Activated naive CD4-positive, alpha-beta T cell treated with anti-CD3 and anti-CD28 coated beads for 36 hours (primary cell): Measurements from ENCODE around the gene IRF5. TPM values are rescaled to one million over a fixed set of nuclear protein-coding genes. Genes with fewer than 3 reads are reported as not detected.
"Not testable (repeated sequence)": the region's sequence is repeated elsewhere in the genome, so short reads cannot be mapped to it uniquely, and the experiment has no call there.

Experiments
- CTCF ChIA-PET: fragments of 350-600 bp; sonication (Branson Sonifier 250); formaldehyde crosslinking; loops from one replicate; lab custom pipeline; 2021; ENCODE audit warnings: antibody characterized with exemption; lab: Charles Lee
- DNase-seq: peaks from one replicate; pipeline ENCODE4 v3.0.0-alpha.2; 2020
- H3K27ac Mint-ChIP-seq: one replicate; pipeline ENCODE4 v1.8.0; 2021; ENCODE audit warnings: mild to moderate bottlenecking, mixed read lengths
- H3K27me3 Mint-ChIP-seq: one replicate; pipeline ENCODE4 v1.8.0; 2021; ENCODE audit warnings: low read depth, mixed read lengths
- H3K36me3 Mint-ChIP-seq: one replicate; pipeline ENCODE4 v1.8.0; 2021; ENCODE audit warnings: low read depth, mixed read lengths
- H3K4me1 Mint-ChIP-seq: one replicate; pipeline ENCODE4 v1.8.0; 2021; ENCODE audit warnings: low read depth, mixed read lengths
- H3K4me3 Mint-ChIP-seq: one replicate; pipeline ENCODE4 v1.8.0; 2021; ENCODE audit warnings: mild to moderate bottlenecking, moderate library complexity, mixed read lengths
- H3K9me3 Mint-ChIP-seq: one replicate; pipeline ENCODE4 v1.8.0; 2021; ENCODE audit warnings: mixed read lengths
- intact Hi-C: fragments of 100-400 bp; cut with micrococcal nuclease; formaldehyde crosslinking; loops from one replicate; pipeline ENCODE4 v1.15.1; 2023
- total RNA-seq, 2 experiments: library from RNA; stranded (reverse); gene quantifications; one replicate each; pipeline ENCODE4 v1.2.3, GENCODE V29; 2021

The IRF5 gene
- total RNA-seq, 2 experiments from 2014 or later, result 1.4 to 1.9 TPM

- CTCF ChIA-PET, result interaction anchor here (0.6 to 1.5 kb wide), 3 partner anchors 9 to 550 kb away, joined by 3 to 10 read pairs (median 3); no protein-coding TSS in a partner anchor
- peak overlapping the region; percentile 54 for H3K4me3 Mint-ChIP-seq
- H3K27ac Mint-ChIP-seq, result no peak overlapping the region
- intact Hi-C loops, result loop anchor here (1.0 kb wide), 2 partner anchors 23 to 69 kb away; no protein-coding TSS in a partner anchor
- H3K4me1 Mint-ChIP-seq, result peaks cover 34% of the 10 kb centered on the region
- no peaks in the 10 kb centered on the region for H3K9me3 Mint-ChIP-seq
- peak; percentile 55 for DNase-seq
- peaks cover 27% of the 10 kb centered on the region for H3K27me3 Mint-ChIP-seq
- H3K36me3 Mint-ChIP-seq, result no peaks in the 10 kb centered on the region
These were observed 1.5 kb downstream of the IRF5 start for GRCh38 chr7:128939075-128939860.

- Mint-ChIP-seq H3K27me3 (peaks cover 27% of the 10 kb centered on the region), H3K27ac (no peak overlapping the region)
- intact Hi-C loops, result loop anchor here (1.0 kb wide), 2 partner anchors 22 to 68 kb away; no protein-coding TSS in a partner anchor
These were observed 2.2 kb downstream of the IRF5 start for GRCh38 chr7:128939861-128940410.

GRCh38 chr7:128940494-128941322 is 3.0 kb downstream of the IRF5 start:
- intact Hi-C loops, result no loop called here
- Mint-ChIP-seq H3K27ac (no peak overlapping the region), H3K4me3 (no peak overlapping the region), H3K4me1 (peaks cover 32% of the 10 kb centered on the region), H3K36me3 (no peaks in the 10 kb centered on the region), H3K27me3 (peaks cover 27% of the 10 kb centered on the region), H3K9me3 (no peaks in the 10 kb centered on the region)
- CTCF ChIA-PET, result interaction anchor here (0.6 to 1.7 kb wide), 4 partner anchors 23 to 270 kb away, joined by 3 to 5 read pairs (median 3); no protein-coding TSS in a partner anchor
- DNase-seq, result no peak

More at GRCh38 chr7:128939861-128940410, 2.2 kb downstream of the IRF5 start:
- Mint-ChIP-seq H3K36me3 (no peaks in the 10 kb centered on the region), H3K4me1 (peaks cover 32% of the 10 kb centered on the region), H3K4me3 (no peak overlapping the region), H3K9me3 (no peaks in the 10 kb centered on the region)
- DNase-seq, result no peak
- CTCF ChIA-PET, result interaction anchor here (0.6 to 1.5 kb wide), 3 partner anchors 8 to 271 kb away, joined by 3 to 10 read pairs (median 3); no protein-coding TSS in a partner anchor

- DNase-seq, result no peak
- H3K4me3 Mint-ChIP-seq, result no peak overlapping the region
- no peaks in the 10 kb centered on the region for H3K36me3 Mint-ChIP-seq
- CTCF ChIA-PET, result interaction anchor here (1.4 to 1.7 kb wide), 2 partner anchors 22 to 150 kb away, joined by 3 to 5 read pairs; no protein-coding TSS in a partner anchor
- peaks cover 32% of the 10 kb centered on the region for H3K4me1 Mint-ChIP-seq
- intact Hi-C loops, result no loop called here
- peaks cover 27% of the 10 kb centered on the region for H3K27me3 Mint-ChIP-seq
- H3K9me3 Mint-ChIP-seq, result no peaks in the 10 kb centered on the region
- H3K27ac Mint-ChIP-seq, result no peak overlapping the region
These were observed 3.7 kb downstream of the IRF5 start for GRCh38 chr7:128941323-128941890.

- no peak overlapping the region for H3K4me3 Mint-ChIP-seq
- H3K4me1 Mint-ChIP-seq, result peaks cover 31% of the 10 kb centered on the region
- intact Hi-C loops, result no loop called here
- CTCF ChIA-PET, result interaction anchor here (1.4 to 1.7 kb wide), 2 partner anchors 21 to 149 kb away, joined by 3 to 5 read pairs; no protein-coding TSS in a partner anchor
- H3K36me3 Mint-ChIP-seq, result no peaks in the 10 kb centered on the region
- no peaks in the 10 kb centered on the region for H3K9me3 Mint-ChIP-seq
- no peak overlapping the region for H3K27ac Mint-ChIP-seq
- H3K27me3 Mint-ChIP-seq, result peaks cover 24% of the 10 kb centered on the region
- no peak for DNase-seq
These were observed 4.3 kb downstream of the IRF5 start for GRCh38 chr7:128941946-128942526.

GRCh38 chr7:128943251-128943650 is 5.5 kb downstream of the IRF5 start:
- CTCF ChIA-PET, intact Hi-C loops, H3K36me3 Mint-ChIP-seq, H3K4me3 Mint-ChIP-seq, H3K27ac Mint-ChIP-seq, H3K9me3 Mint-ChIP-seq: not testable (repeated sequence)
- Mint-ChIP-seq H3K27me3 (peaks cover 18% of the 10 kb centered on the region), H3K4me1 (peaks cover 27% of the 10 kb centered on the region)
- DNase-seq, result peak; percentile 38

- CTCF ChIA-PET, result no interaction called here
- H3K27me3 Mint-ChIP-seq, result peaks cover 11% of the 10 kb centered on the region
These were observed 6.9 kb downstream of the IRF5 start for GRCh38 chr7:128944487-128945236.

GRCh38 chr7:128945668-128946366 is 8.1 kb downstream of the IRF5 start:
- CTCF ChIA-PET, result no interaction called here
- Mint-ChIP-seq H3K9me3 (no peaks in the 10 kb centered on the region), H3K36me3 (no peaks in the 10 kb centered on the region), H3K4me1 (peaks cover 4% of the 10 kb centered on the region), H3K27ac (no peak overlapping the region), H3K27me3 (peaks cover 7% of the 10 kb centered on the region), H3K4me3 (no peak overlapping the region)
- DNase-seq, result no peak
- intact Hi-C loops, result no loop called here

More at GRCh38 chr7:128944487-128945236, 6.9 kb downstream of the IRF5 start:
- DNase-seq, result no peak
- Mint-ChIP-seq H3K4me1 (peaks cover 14% of the 10 kb centered on the region), H3K9me3 (no peaks in the 10 kb centered on the region), H3K27ac (no peak overlapping the region), H3K4me3 (no peak overlapping the region), H3K36me3 (no peaks in the 10 kb centered on the region)
- intact Hi-C loops, result no loop called here

- intact Hi-C loops, result no loop called here
- CTCF ChIA-PET, result interaction anchor here (0.6 to 2.1 kb wide), 5 partner anchors 8 to 262 kb away, joined by 3 to 10 read pairs (median 3); partner anchors contain the start of gene IRF5
These were observed 9.5 kb downstream of the IRF5 start for GRCh38 chr7:128946936-128947830.

GRCh38 chr7:128947854-128948253 is 10.1 kb downstream of the IRF5 start:
- H3K27ac Mint-ChIP-seq, result no peak overlapping the region
- H3K9me3 Mint-ChIP-seq, result no peaks in the 10 kb centered on the region
- no peaks in the 10 kb centered on the region for H3K27me3 Mint-ChIP-seq
- no peak for DNase-seq
- no peak overlapping the region for H3K4me3 Mint-ChIP-seq
- intact Hi-C loops, result no loop called here
- peaks cover 4% of the 10 kb centered on the region for H3K36me3 Mint-ChIP-seq
- H3K4me1 Mint-ChIP-seq, result no peaks in the 10 kb centered on the region
- CTCF ChIA-PET, result interaction anchor here (0.6 to 2.1 kb wide), 5 partner anchors 8 to 262 kb away, joined by 3 to 10 read pairs (median 3); partner anchors contain the start of gene IRF5

More at GRCh38 chr7:128946936-128947830, 9.5 kb downstream of the IRF5 start:
- H3K4me1 Mint-ChIP-seq, result no peaks in the 10 kb centered on the region
- peaks cover 4% of the 10 kb centered on the region for H3K36me3 Mint-ChIP-seq
- no peak for DNase-seq
- no peaks in the 10 kb centered on the region for H3K9me3 Mint-ChIP-seq
- no peaks in the 10 kb centered on the region for H3K27me3 Mint-ChIP-seq
- H3K4me3 Mint-ChIP-seq, result no peak overlapping the region
- H3K27ac Mint-ChIP-seq, result no peak overlapping the region
